Testis (tissue), 2 donors: ENCODE data around the gene DLX4.

Experiments used
- POLR2A ChIP-seq: fragments of 450-650 bp; IDR thresholded peaks from one replicate; pipeline ENCODE4 v1.6.1; 2017; ENCODE audit warnings: antibody characterized with exemption, mild to moderate bottlenecking, moderate library complexity
- TF ChIP-seq, protein P1 (sequence below), 3 experiments: fragments of 450-650 bp in 2 of 3; fragments of 200-600 bp in 1 of 3; sonication (generic) in 1 of 3; IDR thresholded peaks; one replicate each; pipeline ENCODE4 v1.5.1; 2016 to 2019; ENCODE audit warnings: antibody characterized with exemption in 3 of 3, mild to moderate bottlenecking in 2 of 3, moderate library complexity in 1 of 3

DNA sequence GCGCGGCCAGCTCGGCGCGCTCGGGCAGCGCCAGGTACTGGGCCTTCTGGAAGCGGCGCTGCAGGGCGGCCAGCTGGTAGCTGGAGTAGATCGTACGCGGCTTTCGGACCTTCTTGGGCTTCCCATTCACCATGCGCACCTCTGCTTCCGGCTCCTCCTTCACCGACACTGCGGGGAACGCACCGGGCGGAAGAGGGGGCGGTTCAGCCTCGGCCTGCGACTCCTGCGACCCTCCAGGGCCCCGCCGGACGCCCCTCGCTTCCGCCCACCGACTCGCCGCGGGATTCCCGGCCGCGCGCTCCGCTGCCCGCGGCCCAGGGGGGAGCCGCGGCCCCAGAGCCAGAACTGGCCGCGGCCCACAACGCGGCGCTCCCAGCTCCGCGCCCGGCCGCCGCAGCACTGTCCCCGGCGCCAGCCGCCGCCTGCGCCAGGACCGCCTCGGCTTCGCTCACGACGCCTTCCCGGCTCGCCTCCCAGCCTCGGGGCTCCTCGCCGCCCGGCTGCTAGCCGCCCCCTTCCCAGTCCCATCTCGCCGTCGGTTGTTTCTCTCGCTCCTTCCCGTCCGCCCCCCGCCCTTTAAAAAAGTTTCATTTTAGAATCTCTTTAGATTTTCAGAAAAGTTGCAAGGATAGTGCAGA, 24.6 kb downstream of the DLX4 start:
- TF ChIP-seq, protein P1, sequence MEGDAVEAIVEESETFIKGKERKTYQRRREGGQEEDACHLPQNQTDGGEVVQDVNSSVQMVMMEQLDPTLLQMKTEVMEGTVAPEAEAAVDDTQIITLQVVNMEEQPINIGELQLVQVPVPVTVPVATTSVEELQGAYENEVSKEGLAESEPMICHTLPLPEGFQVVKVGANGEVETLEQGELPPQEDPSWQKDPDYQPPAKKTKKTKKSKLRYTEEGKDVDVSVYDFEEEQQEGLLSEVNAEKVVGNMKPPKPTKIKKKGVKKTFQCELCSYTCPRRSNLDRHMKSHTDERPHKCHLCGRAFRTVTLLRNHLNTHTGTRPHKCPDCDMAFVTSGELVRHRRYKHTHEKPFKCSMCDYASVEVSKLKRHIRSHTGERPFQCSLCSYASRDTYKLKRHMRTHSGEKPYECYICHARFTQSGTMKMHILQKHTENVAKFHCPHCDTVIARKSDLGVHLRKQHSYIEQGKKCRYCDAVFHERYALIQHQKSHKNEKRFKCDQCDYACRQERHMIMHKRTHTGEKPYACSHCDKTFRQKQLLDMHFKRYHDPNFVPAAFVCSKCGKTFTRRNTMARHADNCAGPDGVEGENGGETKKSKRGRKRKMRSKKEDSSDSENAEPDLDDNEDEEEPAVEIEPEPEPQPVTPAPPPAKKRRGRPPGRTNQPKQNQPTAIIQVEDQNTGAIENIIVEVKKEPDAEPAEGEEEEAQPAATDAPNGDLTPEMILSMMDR (IDR thresholded peaks at IDR 0.05), result no peak
- TF ChIP-seq POLR2A, result no peak
